ENCODE results near the gene SHANK3.

The SHANK3 gene

DNA sequence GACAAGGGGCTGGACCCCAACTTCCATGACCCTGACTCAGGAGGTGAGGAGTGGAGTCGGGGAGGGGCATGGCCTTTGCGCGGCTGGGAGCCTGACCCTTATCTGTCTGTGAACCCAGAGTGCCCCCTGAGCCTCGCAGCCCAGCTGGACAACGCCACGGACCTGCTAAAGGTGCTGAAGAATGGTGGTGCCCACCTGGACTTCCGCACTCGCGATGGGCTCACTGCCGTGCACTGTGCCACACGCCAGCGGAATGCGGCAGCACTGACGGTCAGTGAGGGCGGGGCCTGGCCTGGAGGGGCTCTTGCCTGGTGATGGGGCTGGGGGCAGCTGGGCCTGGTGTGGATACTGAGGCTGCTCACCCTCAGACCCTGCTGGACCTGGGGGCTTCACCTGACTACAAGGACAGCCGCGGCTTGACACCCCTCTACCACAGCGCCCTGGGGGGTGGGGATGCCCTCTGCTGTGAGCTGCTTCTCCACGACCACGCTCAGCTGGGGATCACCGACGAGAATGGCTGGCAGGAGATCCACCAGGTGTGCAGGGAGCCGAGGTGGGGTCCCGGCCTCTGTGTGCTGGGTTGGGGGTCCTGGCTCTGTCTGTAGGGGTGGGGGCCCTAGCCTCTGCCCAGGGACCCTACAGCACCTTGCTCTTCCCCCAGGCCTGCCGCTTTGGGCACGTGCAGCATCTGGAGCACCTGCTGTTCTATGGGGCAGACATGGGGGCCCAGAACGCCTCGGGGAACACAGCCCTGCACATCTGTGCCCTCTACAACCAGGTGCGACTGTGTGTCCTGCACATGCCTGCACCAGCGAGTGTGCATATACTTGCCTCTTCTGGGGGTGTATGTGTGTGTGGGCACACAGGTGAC, 6.3 kb downstream of the SHANK3 start:
- no peak for DNase-seq

DNA sequence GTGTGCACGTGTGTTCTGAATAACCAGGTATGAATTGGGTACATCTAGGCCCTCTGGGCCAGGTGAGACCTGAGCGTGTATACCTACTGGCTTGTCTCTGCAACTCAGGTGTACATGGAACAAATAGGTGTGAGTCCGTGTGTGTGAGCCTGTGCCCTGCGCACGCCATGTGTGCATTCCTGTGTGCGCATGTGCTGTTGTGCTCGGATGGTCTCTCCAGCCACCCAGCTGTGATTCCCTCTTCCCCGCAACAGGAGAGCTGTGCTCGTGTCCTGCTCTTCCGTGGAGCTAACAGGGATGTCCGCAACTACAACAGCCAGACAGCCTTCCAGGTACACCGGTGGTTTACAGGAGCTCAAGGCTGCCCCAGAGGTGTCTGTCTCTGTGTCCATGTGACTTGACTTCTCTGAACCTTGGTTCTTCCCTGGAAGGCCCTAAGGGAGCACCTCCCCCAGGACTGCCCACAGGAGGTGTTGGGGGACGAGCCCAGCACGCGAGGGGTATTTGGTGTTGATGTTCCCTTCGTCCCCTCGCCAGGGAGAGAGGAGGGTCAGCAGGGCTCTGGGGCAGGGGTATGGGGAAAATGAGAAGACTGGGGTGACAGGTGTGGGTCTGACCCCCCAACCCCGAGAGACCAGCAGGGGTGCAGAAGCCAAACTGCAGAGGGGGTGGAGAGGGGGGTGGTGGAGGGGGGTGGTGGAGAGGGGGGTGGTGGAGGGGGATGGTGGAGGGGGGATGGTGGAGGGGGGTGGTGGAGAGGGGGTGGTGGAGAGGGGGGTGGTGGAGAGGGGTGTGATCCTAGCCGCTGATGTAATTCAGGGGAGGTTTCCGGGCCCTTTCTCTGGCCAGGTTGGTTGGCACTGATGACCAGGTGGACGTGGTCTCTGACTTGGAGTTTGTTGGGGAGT, 10.7 kb downstream of the SHANK3 start:
- DNase-seq = no peak

DNA sequence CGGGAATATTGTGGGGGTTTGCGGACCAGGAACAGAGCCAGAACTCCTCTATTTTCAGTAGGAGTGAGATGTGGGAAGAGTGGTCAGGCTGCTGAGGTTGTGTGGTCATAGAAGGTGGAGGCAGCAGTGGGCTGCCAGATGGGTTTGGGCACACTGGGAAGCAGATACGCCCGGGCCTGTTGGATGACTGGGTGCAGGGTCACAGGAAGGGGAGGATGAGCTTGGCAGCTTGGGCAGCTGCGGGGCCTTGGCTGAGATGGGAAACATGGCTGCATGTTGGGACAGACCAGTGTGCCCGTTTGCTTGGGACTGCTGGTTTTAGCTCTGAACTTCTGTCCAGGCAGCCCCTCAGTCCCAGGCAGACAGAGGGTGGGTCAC, 11.4 kb downstream of the SHANK3 start:
- no peak for DNase-seq

GRCh38 chr22:50684501-50684900, 11.9 kb downstream of the SHANK3 start:
- DNase-seq = no peak

- peak; percentile 76 for DNase-seq
These were observed 12.4 kb downstream of the SHANK3 start for GRCh38 chr22:50684986-50685385.

GRCh38 chr22:50686794-50687193, 14.2 kb downstream of the SHANK3 start:
- DNase-seq = no peak

DNA sequence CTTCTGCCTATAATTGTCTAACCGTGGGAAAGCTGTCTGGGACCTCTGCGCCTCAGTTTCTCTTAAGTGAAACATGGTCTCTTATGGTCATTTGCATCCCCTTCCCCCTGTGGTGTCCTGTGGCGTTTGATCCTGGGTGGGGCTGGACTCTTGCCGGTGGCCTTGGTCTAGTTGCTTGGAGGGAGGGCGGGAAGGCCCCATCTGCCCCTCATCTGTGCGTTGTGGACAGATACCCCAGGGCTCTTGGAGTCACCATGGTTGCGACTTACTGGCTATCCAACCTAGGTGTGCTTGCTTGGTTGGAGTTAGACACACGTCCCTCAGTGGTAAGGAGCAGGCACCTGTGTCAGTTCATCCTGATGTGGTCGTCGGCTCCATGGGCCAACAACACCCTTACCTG, 15.2 kb downstream of the SHANK3 start:
- DNase-seq = no peak

GRCh38 chr22:50688448-50688847, 15.8 kb downstream of the SHANK3 start:
- DNase-seq = no peak

DNA sequence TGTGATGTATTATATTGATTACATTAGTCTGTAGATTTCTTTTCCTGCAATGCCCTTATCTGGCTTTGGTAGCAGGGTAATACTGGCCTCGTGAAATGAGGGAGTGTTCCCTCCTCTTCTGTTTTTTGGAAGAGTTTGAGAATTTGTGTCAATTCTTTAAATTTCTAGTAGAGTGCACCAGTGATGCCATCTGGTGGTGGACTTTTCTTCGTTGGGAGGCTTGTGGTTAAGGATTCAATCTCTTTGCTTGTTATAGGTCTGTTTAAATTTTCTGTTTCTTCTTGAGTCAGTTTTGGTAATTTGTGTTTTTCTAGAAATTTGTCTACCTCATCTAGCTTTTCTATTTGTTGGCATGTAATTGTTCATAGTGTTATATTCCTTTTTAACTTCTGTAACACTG, 18.9 kb downstream of the SHANK3 start:
- peak; percentile 44 for DNase-seq

DNA sequence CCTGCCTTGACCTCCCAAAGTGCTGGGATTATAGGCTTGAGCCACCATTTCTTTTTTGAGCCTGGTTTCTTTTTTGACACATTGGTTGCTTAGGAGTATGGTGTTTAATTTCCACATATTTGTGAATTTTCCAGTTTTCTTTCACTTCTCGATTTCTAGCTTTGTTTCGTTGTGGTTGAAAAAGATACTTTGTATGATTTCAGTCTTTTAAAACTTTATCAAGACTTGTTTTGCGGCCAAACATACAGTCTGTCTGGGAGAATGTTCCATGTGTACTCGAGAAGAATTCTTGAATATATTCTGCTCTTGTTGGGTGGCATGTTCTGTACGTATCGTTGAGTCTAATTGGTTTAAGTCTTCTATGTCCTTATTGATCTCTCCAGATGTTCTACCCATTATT, 20.8 kb downstream of the SHANK3 start:
- DNase-seq = no peak

GRCh38 chr22:50694099-50694605, 21.5 kb downstream of the SHANK3 start:
- DNase-seq = no peak

DNA sequence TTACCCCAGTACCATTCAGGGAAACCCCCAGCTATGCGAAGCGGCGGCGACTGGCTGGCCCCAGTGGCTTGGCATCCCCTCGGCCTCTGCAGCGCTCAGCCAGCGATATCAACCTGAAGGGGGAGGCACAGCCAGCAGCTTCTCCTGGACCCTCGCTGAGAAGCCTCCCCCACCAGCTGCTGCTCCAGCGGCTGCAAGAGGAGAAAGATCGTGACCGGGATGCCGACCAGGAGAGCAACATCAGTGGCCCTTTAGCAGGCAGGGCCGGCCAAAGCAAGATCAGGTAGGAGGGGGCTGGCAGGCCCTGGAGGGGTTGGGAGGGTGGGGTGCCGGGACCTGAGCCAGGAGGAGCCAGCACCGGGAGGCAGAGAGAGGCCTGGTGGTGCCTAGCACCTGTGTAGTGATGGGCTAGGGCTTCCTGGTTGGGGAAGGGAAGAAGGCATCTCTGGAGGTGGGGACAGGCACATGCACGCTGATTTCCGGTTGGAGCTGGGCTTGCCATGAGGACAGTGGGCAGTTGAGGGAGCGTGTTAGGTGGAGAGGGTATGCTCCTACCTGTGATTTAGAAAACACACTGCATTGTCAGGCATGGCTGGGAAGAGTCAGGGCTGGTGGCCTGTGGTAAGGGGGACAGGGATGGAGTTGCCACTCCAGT, 22.3 kb downstream of the SHANK3 start:
- DNase-seq = no peak

DNA sequence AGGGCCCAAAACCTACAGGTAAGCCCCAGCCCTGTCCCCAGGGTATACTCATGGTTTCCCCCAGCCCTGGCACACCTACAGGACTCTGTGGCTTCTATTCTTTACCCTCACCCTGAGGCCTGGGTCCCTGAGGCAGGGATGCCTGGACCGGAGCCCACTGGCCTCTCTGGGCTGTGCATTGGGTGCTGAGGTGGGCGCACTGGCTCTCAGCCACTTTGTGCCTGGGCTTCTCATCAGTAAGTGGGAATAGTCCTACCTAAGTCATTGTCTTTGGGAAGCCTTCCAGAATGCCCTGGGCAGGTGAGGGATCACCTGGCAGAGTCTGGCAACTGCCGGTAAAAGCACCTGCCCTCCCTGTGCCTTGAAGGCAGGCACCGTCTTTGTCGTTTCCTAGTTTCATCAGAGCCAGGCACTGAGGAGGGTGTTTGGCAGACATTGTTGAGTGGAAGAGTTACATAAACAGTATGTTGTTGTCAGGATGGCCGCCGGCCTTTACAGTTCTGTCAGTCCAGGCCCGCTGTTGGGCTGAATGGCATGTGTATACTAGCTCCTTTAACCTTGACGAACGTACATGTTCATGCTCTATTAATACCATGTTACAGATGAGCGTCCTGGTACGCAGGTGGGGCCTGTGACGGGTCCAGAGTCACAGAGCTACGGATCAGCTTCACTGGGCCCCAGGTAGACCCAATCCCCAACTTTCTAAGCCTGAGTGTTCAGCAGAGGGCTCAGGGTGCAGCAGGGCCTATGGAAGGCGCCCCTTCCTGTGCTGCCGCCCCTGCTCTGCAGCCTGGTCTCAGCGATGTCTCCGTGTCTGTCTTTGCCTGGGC, 23.0 kb downstream of the SHANK3 start:
- DNase-seq = no peak

DNA sequence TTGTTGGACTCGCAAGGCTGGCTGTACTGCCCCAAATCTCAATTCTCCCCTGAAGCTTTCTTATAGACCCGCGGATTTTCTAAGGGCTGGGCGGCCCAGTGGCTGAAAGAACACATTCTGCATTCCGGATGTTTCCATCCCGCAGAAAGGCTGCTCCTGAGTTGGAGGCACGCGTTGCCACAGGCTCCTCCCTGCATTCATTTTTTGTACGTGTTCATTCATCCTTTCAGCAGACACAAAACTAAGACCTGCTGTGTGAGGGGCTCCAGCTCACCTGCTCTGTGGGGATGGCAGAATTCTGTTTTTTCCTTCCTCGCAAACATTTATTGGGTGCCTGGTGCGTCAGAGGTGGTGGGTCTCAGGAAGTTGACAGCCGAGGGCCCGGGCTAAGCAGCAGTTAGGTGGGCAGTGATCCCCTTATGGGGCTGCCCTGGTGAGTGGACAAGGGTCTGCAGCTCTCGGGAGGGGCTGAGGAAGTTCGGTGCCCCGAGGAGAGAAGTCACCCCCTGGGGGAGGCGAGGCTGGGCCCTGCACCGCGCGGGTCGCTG, 23.7 kb downstream of the SHANK3 start:
- DNase-seq = no peak

GRCh38 chr22:50696799-50697561, 24.4 kb downstream of the SHANK3 start:
- DNase-seq = peak; percentile 38

DNA sequence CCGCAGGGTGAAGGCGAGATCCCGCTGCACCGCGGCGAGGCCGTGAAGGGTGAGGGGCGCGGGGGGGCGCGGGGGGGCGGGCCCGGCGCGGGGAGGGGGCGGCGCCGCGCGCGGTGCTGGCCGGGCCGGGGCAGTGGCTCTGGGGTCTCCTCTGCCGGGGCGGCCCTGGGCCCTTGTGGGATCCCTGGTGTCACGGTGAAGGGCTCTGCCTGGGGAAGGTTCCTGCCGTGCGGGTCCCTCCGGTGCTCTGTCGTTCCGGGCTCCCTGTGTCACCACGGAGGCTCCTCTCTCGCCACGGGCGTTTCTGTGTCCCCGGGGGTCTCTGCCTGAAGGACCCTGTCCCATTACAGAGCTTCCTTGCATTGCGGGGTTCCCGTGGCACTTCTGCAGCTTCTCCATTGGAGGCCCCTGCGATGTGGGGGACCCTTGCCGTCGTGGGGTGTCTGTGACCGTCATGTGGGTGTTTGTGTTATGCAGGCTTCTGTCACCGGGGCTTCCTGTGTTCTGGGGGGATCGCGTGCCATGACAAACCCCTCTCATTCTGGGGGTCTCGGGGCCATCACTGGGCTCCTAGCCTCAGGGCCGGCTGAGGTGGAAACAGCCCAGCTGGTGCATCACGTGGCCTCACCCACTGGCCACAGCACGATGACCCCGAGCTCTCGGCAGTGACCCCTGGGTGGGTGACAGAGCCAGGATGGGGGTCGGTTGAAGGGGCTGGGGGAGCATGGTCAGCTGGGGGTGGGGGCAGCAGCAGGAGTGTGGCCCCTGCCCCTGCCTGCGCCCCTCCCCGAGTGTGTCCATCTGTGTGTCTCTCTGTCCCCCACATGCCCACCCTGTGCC, 25.3 kb downstream of the SHANK3 start:
- DNase-seq = no peak

DNA sequence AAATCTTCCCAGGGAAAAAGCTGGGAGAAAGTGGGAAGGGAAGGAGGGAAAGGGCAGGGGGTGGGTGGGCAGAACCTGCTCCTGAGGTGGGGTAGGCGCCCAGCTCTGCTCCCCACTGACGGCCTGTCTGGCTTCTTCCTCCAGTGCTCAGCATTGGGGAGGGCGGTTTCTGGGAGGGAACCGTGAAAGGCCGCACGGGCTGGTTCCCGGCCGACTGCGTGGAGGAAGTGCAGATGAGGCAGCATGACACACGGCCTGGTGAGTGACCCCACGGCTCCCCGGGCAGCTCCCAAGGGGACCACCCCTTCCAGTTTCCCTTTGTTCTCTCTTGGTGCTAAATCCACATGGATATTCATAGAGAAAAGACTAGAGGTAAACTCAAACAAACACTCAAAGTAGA, 25.9 kb downstream of the SHANK3 start:
- DNase-seq = no peak

GRCh38 chr22:50699001-50699755, 26.6 kb downstream of the SHANK3 start:
- DNase-seq = no peak

DNA sequence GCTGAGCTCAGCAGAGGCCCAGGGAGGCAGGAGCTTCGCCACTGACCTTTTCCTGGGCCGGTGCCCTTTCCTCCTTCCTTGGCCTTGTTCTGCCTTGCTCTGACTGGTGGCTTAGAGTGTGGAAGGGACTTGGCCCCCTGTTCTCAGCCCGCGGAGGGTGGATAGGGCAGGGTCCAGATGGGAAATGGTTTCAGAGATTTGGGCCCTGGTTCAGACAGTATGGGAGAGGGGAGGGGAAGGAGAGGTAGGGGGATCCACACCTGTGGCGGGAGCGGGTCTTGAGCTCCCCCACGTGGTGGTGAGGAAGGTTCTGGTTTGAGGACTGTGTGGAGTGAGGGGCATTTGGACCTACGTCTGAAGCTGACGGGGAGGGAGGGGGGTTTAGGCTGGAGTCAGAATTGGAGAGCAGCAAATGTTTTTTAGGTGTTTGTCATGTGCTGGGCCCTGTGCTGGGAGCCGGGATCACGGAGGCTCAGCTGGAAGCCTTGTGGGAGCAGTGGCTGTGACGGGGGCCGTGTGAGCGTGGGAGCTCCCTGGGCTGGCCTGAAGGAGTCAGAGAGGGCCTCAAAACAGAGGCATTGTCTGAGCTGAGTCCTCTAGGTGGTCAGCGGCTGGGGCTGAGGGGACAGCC, 27.2 kb downstream of the SHANK3 start:
- no peak for DNase-seq

Data from fibroblast of skin of back (primary cell).